H1 (cell line): Measurements from ENCODE around the gene NT5DC3. TPM values are rescaled to one million over a fixed set of nuclear protein-coding genes. Genes with fewer than 3 reads are reported as not detected.

Experiments used
- ASH2L ChIP-seq: fragments of 200-600, 300-600 bp; sonication (generic); IDR thresholded peaks from one replicate; pipeline ENCODE4 v1.7.1; 2017; ENCODE audit warnings: low read length
- BACH1 ChIP-seq: IDR thresholded peaks from 2 replicates; pipeline ENCODE4 v1.6.1; 2012; ENCODE audit warnings: low read length, improper control_type of control experiment
- BRCA1 ChIP-seq: IDR thresholded peaks from 2 replicates; pipeline ENCODE4 v1.6.1; 2012; ENCODE audit warnings: low read depth, low read length, improper control_type of control experiment
- CHD1 ChIP-seq: IDR thresholded peaks from 2 replicates; pipeline ENCODE4 v1.6.1; 2012; ENCODE audit warnings: low read depth, low read length, improper control_type of control experiment
- CHD7 ChIP-seq: fragments of 300-600 bp; sonication (generic); IDR thresholded peaks from 2 replicates; pipeline ENCODE4 v1.7.1; 2012; ENCODE audit warnings: low read length, moderate library complexity, mild to moderate bottlenecking, inconsistent platforms; ENCODE audit not compliant: insufficient replicate concordance
- MAFK ChIP-seq: IDR thresholded peaks from 2 replicates; pipeline ENCODE4 v1.6.1; 2012; ENCODE audit warnings: low read depth, mild to moderate bottlenecking, improper control_type of control experiment, low read length
- POLR2AphosphoS5 ChIP-seq: IDR thresholded peaks from 2 replicates; pipeline ENCODE4 v1.6.1; 2011; ENCODE audit warnings: low read depth, low read length
- RBBP5 ChIP-seq: IDR thresholded peaks from 2 replicates; pipeline ENCODE4 v1.7.1; 2012; ENCODE audit warnings: low read depth, mild to moderate bottlenecking, inconsistent platforms, low read length, moderate library complexity, borderline replicate concordance
- RXRA ChIP-seq: IDR thresholded peaks from 2 replicates; pipeline ENCODE4 v1.6.1; 2011; ENCODE audit warnings: low read depth, mild to moderate bottlenecking, low read length, moderate library complexity; ENCODE audit not compliant: insufficient read depth
- SRF ChIP-seq: IDR thresholded peaks from 2 replicates; pipeline ENCODE4 v1.6.1; 2011; ENCODE audit warnings: mild to moderate bottlenecking, low read depth, low read length, moderate library complexity
- TEAD4 ChIP-seq: IDR thresholded peaks from 2 replicates; pipeline ENCODE4 v1.6.1; 2012; ENCODE audit warnings: low read depth, low read length, inconsistent platforms, mixed read lengths
- polyA plus RNA-seq, 7 experiments: library from polyadenylated mRNA; depleted of rRNA in 3 of 7; stranded (reverse) in 5 of 7; unstranded in 2 of 7; fragments of >200 nt in 5 of 7; fragments of 200-250 nt in 2 of 7; gene quantifications; 1 replicate in 5 of 7; 2 replicates in 1 of 7; 4 replicates in 1 of 7; pipeline versions ENCODE4 v1.2.1 to v1.2.3, GENCODE V29; 2011 to 2013; ENCODE audit warnings: missing spikeins in 2 of 7, mixed read lengths in 2 of 7
- total RNA-seq: library from RNA; stranded (reverse); fragmentation: NEBNext Ultra II Directional; extraction: Animal tissue kit (Norgen Biotek cat#: 25700); gene quantifications from 2 replicates; pipeline ENCODE4 v1.2.1, GENCODE V29; 2021
- TF ChIP-seq, protein P1 (sequence below): IDR thresholded peaks from 2 replicates; pipeline ENCODE4 v1.6.1; 2011; ENCODE audit warnings: low read length, improper control_type of control experiment

The NT5DC3 gene
- total and polyA plus RNA-seq, 2 of the 8 experiments (the other 6 are each of a cell fraction or from before 2014, with no cell fraction given) = 5.4 to 14.8 TPM

DNA sequence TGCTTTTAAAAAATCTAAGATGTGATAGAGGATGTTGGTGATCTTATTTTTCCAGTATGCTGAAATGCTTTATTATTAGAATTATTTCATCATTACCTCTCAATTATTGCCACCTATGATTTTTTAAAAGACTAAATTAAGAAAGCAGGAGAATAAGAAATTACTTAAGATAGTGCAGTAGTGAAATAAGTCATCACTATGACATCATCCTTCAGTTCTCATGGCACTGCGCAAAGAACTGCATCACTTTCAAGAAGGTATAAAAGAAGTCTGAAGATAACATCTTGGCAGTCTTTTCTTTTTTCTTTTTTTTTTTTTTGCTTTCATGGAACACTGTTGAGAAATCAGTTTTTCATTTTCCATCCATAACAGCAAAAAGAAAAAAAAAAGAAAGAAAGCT, 24.4 kb downstream of the NT5DC3 start (continued):
- TF ChIP-seq CHD7 (no peak), BACH1 (no peak), MAFK (no peak), TEAD4 (no peak), RBBP5 (no peak), BRCA1 (no peak), ASH2L (no peak), RXRA (no peak), POLR2AphosphoS5 (no peak), CHD1 (no peak), SRF (no peak)
- TF ChIP-seq, protein P1, sequence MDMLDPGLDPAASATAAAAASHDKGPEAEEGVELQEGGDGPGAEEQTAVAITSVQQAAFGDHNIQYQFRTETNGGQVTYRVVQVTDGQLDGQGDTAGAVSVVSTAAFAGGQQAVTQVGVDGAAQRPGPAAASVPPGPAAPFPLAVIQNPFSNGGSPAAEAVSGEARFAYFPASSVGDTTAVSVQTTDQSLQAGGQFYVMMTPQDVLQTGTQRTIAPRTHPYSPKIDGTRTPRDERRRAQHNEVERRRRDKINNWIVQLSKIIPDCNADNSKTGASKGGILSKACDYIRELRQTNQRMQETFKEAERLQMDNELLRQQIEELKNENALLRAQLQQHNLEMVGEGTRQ = no peak
